ENCODE data around the gene METTL21C.

DNA sequence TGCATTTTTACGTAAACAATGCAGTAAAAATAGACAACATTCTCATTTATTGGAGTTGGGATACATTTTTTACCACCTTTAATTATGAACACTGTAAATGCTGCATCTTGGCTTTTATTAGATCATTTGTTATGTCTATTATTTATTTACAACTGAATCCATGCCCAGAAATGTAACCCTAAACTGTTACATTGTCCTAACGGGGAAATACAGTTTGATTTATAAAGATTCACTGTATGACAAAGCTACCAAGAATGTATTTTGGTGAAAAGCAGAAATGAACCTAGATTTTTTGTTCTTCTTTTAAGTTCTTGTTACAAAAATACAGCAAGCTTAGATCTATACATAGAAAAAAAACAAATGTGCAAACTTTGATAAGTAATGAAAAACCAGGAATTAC, 1.1 kb downstream of the METTL21C start:
- TF ChIP-seq, protein P1, sequence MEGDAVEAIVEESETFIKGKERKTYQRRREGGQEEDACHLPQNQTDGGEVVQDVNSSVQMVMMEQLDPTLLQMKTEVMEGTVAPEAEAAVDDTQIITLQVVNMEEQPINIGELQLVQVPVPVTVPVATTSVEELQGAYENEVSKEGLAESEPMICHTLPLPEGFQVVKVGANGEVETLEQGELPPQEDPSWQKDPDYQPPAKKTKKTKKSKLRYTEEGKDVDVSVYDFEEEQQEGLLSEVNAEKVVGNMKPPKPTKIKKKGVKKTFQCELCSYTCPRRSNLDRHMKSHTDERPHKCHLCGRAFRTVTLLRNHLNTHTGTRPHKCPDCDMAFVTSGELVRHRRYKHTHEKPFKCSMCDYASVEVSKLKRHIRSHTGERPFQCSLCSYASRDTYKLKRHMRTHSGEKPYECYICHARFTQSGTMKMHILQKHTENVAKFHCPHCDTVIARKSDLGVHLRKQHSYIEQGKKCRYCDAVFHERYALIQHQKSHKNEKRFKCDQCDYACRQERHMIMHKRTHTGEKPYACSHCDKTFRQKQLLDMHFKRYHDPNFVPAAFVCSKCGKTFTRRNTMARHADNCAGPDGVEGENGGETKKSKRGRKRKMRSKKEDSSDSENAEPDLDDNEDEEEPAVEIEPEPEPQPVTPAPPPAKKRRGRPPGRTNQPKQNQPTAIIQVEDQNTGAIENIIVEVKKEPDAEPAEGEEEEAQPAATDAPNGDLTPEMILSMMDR (IDR thresholded peaks at IDR 0.05): no peak
- no peak for TF ChIP-seq POLR2A (IDR thresholded peaks at IDR 0.05)
